Nephron progenitor cell (in vitro differentiated cells): Measurements from ENCODE around the gene IFNL2.

Source experiments
- DNase-seq: peaks from one replicate; pipeline ENCODE4 v3.0.0; 2021
- H3K27ac Mint-ChIP-seq: 2 replicates; pipeline ENCODE4 v1.8.0; 2021; ENCODE audit warnings: mild to moderate bottlenecking, moderate library complexity, mixed read lengths
- H3K27me3 Mint-ChIP-seq: 2 replicates; pipeline ENCODE4 v1.8.0; 2021; ENCODE audit warnings: mild to moderate bottlenecking, low read depth, mixed read lengths; ENCODE audit not compliant: poor library complexity
- H3K36me3 Mint-ChIP-seq: 2 replicates; pipeline ENCODE4 v1.8.0; 2021; ENCODE audit warnings: low read depth, mixed read lengths
- H3K4me1 Mint-ChIP-seq: 2 replicates; pipeline ENCODE4 v1.8.0; 2021; ENCODE audit warnings: mixed read lengths
- H3K4me3 Mint-ChIP-seq: 2 replicates; pipeline ENCODE4 v1.8.0; 2021; ENCODE audit warnings: mild to moderate bottlenecking, moderate library complexity, mixed read lengths
- H3K9me3 Mint-ChIP-seq: 2 replicates; pipeline ENCODE4 v1.8.0; 2021; ENCODE audit warnings: mild to moderate bottlenecking, moderate library complexity, mixed read lengths
- TF ChIP-seq, protein P1 (sequence below): fragments of 200-600 bp; sonication (generic); IDR thresholded peaks from 2 replicates; pipeline ENCODE4 v1.5.0; 2021; ENCODE audit warnings: antibody characterized with exemption

IFNL2 gene

GRCh38 chr19:39299404-39299803 lies 31.2 kb downstream of the IFNL2 start:
- Mint-ChIP-seq H3K4me1 (peaks cover 16% of the 10 kb centered on the region), H3K36me3 (no peaks in the 10 kb centered on the region), H3K4me3 (no peak overlapping the region), H3K9me3 (no peaks in the 10 kb centered on the region), H3K27me3 (peaks cover 41% of the 10 kb centered on the region), H3K27ac (no peak overlapping the region)
- no peak for DNase-seq
- TF ChIP-seq, protein P1, sequence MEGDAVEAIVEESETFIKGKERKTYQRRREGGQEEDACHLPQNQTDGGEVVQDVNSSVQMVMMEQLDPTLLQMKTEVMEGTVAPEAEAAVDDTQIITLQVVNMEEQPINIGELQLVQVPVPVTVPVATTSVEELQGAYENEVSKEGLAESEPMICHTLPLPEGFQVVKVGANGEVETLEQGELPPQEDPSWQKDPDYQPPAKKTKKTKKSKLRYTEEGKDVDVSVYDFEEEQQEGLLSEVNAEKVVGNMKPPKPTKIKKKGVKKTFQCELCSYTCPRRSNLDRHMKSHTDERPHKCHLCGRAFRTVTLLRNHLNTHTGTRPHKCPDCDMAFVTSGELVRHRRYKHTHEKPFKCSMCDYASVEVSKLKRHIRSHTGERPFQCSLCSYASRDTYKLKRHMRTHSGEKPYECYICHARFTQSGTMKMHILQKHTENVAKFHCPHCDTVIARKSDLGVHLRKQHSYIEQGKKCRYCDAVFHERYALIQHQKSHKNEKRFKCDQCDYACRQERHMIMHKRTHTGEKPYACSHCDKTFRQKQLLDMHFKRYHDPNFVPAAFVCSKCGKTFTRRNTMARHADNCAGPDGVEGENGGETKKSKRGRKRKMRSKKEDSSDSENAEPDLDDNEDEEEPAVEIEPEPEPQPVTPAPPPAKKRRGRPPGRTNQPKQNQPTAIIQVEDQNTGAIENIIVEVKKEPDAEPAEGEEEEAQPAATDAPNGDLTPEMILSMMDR: no peak

DNA sequence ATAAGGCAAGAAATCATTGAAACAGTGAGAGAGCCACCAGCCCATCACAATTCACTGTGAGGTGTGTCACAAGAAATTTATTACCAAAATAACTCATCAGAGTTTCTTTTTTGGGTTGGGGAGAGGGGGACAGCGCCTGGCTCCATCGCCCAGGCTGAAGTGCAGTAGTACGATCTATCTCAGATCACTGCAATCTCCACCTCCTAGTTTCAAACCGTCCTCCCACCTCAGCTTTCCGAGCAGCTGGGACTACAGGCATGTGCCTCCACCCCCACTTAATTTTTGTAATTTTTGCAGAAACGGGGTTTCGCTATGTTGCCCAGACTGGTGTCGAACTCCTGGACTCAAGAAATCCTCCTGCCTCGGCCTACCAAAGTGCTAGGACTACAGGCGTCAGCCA lies 31.6 kb downstream of the IFNL2 start:
- no peak overlapping the region for H3K4me3 Mint-ChIP-seq
- H3K27ac Mint-ChIP-seq: no peak overlapping the region
- TF ChIP-seq, protein P1: no peak
- H3K9me3 Mint-ChIP-seq: no peaks in the 10 kb centered on the region
- DNase-seq: no peak
- no peaks in the 10 kb centered on the region for H3K36me3 Mint-ChIP-seq
- H3K4me1 Mint-ChIP-seq: peaks cover 18% of the 10 kb centered on the region
- H3K27me3 Mint-ChIP-seq: peaks cover 39% of the 10 kb centered on the region

DNA sequence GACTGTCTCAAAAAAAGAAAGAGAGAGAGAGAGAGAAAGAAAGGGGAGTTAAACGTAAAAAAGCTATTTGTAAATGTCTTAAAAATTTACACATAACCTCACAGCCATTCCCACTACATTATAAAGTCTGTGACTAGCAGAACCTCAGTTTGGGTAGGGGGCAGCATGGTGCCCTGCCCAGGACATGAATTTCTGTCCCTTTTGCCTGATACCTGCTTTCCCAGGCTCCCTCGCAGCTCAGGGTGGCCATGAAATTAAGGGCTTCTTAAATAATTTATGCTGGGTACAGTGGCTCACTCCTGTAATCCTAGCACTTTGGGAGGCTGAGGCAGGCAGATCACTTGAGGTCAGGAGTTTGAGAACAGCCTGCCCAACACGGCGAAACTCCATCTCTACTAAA lies 32.8 kb downstream of the IFNL2 start:
- Mint-ChIP-seq H3K4me3 (no peak overlapping the region), H3K27ac (no peak overlapping the region), H3K27me3 (peaks cover 44% of the 10 kb centered on the region), H3K36me3 (no peaks in the 10 kb centered on the region), H3K4me1 (peaks cover 28% of the 10 kb centered on the region), H3K9me3 (no peaks in the 10 kb centered on the region)
- TF ChIP-seq, protein P1: no peak
- DNase-seq: no peak

- no peaks in the 10 kb centered on the region for H3K9me3 Mint-ChIP-seq
- H3K27ac Mint-ChIP-seq: no peak overlapping the region
- TF ChIP-seq, protein P1: no peak
- no peak overlapping the region for H3K4me3 Mint-ChIP-seq
- H3K4me1 Mint-ChIP-seq: peaks cover 31% of the 10 kb centered on the region
- DNase-seq: no peak
- no peaks in the 10 kb centered on the region for H3K36me3 Mint-ChIP-seq
- peaks cover 46% of the 10 kb centered on the region for H3K27me3 Mint-ChIP-seq
Measured at GRCh38 chr19:39301562-39301961, 33.4 kb downstream of the IFNL2 start.

- DNase-seq: no peak
- Mint-ChIP-seq H3K4me3 (no peak overlapping the region), H3K9me3 (no peaks in the 10 kb centered on the region), H3K27me3 (peaks cover 60% of the 10 kb centered on the region), H3K36me3 (no peaks in the 10 kb centered on the region), H3K27ac (no peak overlapping the region), H3K4me1 (peaks cover 33% of the 10 kb centered on the region)
- TF ChIP-seq, protein P1: no peak
Measured at GRCh38 chr19:39303373-39304184, 35.4 kb downstream of the IFNL2 start.

GRCh38 chr19:39304185-39304513 lies 36.0 kb downstream of the IFNL2 start:
- peaks cover 66% of the 10 kb centered on the region for H3K27me3 Mint-ChIP-seq
- H3K27ac Mint-ChIP-seq: no peak overlapping the region
- TF ChIP-seq, protein P1: no peak
- peaks cover 35% of the 10 kb centered on the region for H3K4me1 Mint-ChIP-seq
- no peak overlapping the region for H3K4me3 Mint-ChIP-seq
- DNase-seq: no peak
- H3K9me3 Mint-ChIP-seq: no peaks in the 10 kb centered on the region
- H3K36me3 Mint-ChIP-seq: no peaks in the 10 kb centered on the region
